Parathyroid adenoma (tissue), 2 donors: ENCODE results near the gene SLC10A4.
A peak's percentile ranks its signal among the peaks of the same experiment; 100 is the strongest.

Experiments used
- H2AFZ ChIP-seq: fragments of 300-600 bp; sonication (generic); one replicate; pipeline ENCODE4 v1.7.0; 2017; ENCODE audit warnings: antibody characterized with exemption, mild to moderate bottlenecking
- H3K27ac ChIP-seq: fragments of 300-600 bp; sonication (generic); one replicate; pipeline ENCODE4 v1.7.0; 2017
- H3K27me3 ChIP-seq: fragments of 300-600 bp; sonication (generic); one replicate; pipeline ENCODE4 v1.7.0; 2017; ENCODE audit warnings: low read length; ENCODE audit not compliant: control insufficient read depth, insufficient read depth
- H3K36me3 ChIP-seq: fragments of 300-600 bp; sonication (generic); one replicate; pipeline ENCODE4 v1.7.0; 2017; ENCODE audit warnings: low read length; ENCODE audit not compliant: control insufficient read depth, insufficient read depth
- H3K4me1 ChIP-seq: fragments of 300-600 bp; sonication (generic); one replicate; pipeline ENCODE4 v1.7.0; 2017; ENCODE audit warnings: control low read depth
- H3K4me2 ChIP-seq: fragments of 300-600 bp; sonication (generic); one replicate; pipeline ENCODE4 v1.7.0; 2017; ENCODE audit warnings: low read length
- H3K4me3 ChIP-seq: fragments of 300-600 bp; sonication (generic); one replicate; pipeline ENCODE4 v1.7.0; 2017; ENCODE audit warnings: low read depth, low read length
- H3K79me2 ChIP-seq: fragments of 300-600 bp; sonication (generic); one replicate; pipeline ENCODE4 v1.7.0; 2017; ENCODE audit warnings: control low read depth
- H3K9ac ChIP-seq: fragments of 300-600 bp; sonication (generic); one replicate; pipeline ENCODE4 v1.7.0; 2017; ENCODE audit warnings: mild to moderate bottlenecking
- H3K9me3 ChIP-seq: fragments of 300-600 bp; sonication (generic); one replicate; pipeline ENCODE4 v1.7.0; 2017; ENCODE audit warnings: low read length; ENCODE audit not compliant: control insufficient read depth
- TF ChIP-seq, protein P1 (sequence below): fragments of 300-600 bp; sonication (generic); IDR thresholded peaks from one replicate; pipeline ENCODE4 v1.7.0; 2017; ENCODE audit warnings: antibody characterized with exemption, mild to moderate bottlenecking
- donor health status: primary hyperparathyroidism.

Gene SLC10A4

DNA sequence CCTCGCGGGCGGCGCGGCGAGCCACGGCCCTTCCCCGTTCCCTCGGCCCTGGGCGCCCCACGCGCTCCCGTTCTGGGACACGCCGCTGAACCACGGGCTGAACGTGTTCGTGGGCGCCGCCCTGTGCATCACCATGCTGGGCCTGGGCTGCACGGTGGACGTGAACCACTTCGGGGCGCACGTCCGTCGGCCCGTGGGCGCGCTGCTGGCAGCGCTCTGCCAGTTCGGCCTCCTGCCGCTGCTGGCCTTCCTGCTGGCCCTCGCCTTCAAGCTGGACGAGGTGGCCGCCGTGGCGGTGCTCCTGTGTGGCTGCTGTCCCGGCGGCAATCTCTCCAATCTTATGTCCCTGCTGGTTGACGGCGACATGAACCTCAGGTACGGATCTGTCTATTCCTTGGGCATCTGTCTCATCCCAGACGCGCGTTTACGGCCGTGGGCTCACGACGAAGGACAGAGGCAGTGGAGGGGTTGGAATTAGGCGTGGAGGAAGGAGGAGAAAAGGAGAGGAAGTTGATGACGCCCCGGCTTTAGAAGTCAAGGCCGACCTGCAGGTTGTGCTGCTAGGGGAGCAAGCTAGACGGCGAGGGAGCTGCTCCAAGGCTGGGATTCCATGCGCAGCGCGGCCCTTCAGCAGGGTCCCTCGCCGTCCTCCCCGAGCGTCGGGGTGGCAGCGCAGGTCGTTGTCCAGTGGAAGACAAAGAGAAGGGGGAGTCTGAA lies 792 bp downstream of the SLC10A4 start:
- no peak overlapping the region for H3K4me2 ChIP-seq
- H3K27ac ChIP-seq = no peak overlapping the region
- H2AFZ ChIP-seq = peak overlapping the region; percentile 46
- H3K27me3 ChIP-seq = peaks cover 4% of the 10 kb centered on the region
- no peaks in the 10 kb centered on the region for H3K9me3 ChIP-seq
- TF ChIP-seq, protein P1, sequence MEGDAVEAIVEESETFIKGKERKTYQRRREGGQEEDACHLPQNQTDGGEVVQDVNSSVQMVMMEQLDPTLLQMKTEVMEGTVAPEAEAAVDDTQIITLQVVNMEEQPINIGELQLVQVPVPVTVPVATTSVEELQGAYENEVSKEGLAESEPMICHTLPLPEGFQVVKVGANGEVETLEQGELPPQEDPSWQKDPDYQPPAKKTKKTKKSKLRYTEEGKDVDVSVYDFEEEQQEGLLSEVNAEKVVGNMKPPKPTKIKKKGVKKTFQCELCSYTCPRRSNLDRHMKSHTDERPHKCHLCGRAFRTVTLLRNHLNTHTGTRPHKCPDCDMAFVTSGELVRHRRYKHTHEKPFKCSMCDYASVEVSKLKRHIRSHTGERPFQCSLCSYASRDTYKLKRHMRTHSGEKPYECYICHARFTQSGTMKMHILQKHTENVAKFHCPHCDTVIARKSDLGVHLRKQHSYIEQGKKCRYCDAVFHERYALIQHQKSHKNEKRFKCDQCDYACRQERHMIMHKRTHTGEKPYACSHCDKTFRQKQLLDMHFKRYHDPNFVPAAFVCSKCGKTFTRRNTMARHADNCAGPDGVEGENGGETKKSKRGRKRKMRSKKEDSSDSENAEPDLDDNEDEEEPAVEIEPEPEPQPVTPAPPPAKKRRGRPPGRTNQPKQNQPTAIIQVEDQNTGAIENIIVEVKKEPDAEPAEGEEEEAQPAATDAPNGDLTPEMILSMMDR = no peak
- H3K4me3 ChIP-seq = no peak overlapping the region
- no peaks in the 10 kb centered on the region for H3K79me2 ChIP-seq
- no peak overlapping the region for H3K9ac ChIP-seq
- no peaks in the 10 kb centered on the region for H3K36me3 ChIP-seq
- no peaks in the 10 kb centered on the region for H3K4me1 ChIP-seq

DNA sequence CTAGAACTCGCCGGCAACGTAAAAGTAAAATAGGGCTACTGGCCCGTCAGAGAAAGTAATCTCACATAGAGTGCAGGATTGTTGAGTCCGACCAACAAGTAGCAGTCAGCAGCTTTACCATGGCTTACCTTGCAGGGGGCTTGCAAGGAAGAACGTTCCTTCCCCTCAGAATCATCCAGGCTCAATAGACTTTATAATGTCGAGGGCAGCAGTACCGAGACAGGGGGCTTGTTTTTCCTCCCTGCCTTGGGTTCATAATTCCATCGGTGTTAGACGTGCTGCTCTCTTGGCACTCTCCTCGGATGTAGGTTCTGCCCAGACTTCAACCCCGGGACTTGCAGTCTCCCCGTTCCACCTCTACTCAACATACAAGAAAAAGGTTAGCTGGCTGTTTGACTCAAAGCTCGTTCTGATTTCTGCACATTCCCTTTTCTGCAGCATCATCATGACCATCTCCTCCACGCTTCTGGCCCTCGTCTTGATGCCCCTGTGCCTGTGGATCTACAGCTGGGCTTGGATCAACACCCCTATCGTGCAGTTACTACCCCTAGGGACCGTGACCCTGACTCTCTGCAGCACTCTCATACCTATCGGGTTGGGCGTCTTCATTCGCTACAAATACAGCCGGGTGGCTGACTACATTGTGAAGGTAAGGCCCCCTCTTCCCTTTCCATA lies 1.5 kb downstream of the SLC10A4 start:
- H3K4me2 ChIP-seq = no peak overlapping the region
- no peaks in the 10 kb centered on the region for H3K4me1 ChIP-seq
- H3K9me3 ChIP-seq = no peaks in the 10 kb centered on the region
- no peak overlapping the region for H3K9ac ChIP-seq
- no peak overlapping the region for H3K27ac ChIP-seq
- no peak overlapping the region for H3K4me3 ChIP-seq
- H3K79me2 ChIP-seq = no peaks in the 10 kb centered on the region
- no peak overlapping the region for H2AFZ ChIP-seq
- H3K36me3 ChIP-seq = no peaks in the 10 kb centered on the region
- TF ChIP-seq, protein P1 = no peak
- peaks cover 4% of the 10 kb centered on the region for H3K27me3 ChIP-seq

DNA sequence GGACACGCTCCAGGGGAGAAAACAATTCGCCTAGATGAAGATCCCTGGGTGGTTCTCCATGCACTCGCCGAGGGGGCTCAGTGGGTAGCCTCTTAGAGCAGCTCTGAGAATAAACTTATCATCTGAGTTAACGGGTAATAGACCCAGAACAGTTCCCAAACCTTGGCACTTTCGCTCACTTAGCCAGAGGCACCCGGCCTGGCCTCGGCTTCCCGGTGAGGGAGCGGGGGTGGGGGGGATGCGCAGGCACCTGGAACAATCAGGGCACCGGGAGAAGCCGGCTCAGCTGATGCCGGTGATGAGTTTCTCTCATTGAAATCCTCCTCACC lies 6.5 kb downstream of the SLC10A4 start:
- H3K4me3 ChIP-seq = no peak overlapping the region
- TF ChIP-seq, protein P1 = no peak

DNA sequence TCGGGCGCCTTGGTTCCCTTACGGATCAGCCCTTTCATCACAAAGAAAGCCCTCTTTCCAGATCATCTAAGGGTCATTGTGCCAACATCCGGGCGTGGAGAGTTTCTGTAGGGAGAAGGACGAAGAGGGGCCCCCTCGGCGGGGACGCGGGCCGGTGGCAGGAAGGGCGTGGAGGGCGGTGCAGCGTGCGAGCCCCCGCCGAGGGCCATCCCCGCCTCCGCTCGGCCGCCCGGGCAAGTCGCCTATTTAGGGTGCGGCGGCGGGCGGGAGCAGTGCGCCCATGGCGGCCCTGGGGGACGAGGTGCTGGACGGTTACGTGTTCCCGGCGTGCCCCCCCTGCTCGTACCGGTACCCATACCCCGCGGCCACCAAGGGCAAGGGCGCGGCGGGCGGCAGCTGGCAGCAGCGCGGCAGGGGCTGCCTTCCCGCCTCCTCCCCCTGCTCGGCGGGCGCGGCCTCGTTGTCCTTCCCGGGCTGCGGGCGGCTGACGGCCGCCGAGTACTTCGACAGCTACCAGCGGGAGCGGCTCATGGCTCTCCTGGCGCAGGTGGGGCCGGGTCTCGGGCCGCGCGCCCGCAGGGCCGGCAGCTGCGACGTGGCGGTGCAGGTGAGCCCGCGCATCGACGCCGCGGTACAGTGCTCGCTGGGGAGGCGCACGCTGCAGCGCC lies 7.0 kb downstream of the SLC10A4 start, which contains the start of gene ZAR1:
TSS of gene ZAR1 (plus strand) at position 241 of the 668 bp plus-strand sequence. CDS start at position 281, 40 bp downstream.
- H3K27me3 ChIP-seq = no peaks in the 10 kb centered on the region
- no peak within 1 kb of the TSS for H3K27ac ChIP-seq
- H3K4me2 ChIP-seq = peak within 1 kb of the TSS; percentile 29
- no peak within 1 kb of the TSS for H3K9ac ChIP-seq
- no peaks in the 10 kb centered on the region for H3K4me1 ChIP-seq
- TF ChIP-seq, protein P1 = no peak
- peak within 1 kb of the TSS; percentile 58 for H2AFZ ChIP-seq
- H3K36me3 ChIP-seq = no peaks in the 10 kb centered on the region
- peak within 1 kb of the TSS; percentile 12 for H3K4me3 ChIP-seq
- H3K79me2 ChIP-seq = no peaks in the 10 kb centered on the region
- no peaks in the 10 kb centered on the region for H3K9me3 ChIP-seq

More for the DNA sequence above, 6.5 kb downstream of the SLC10A4 start:
- Histone ChIP-seq H3K9me3 (no peaks in the 10 kb centered on the region), H3K9ac (no peak overlapping the region), H3K4me2 (peak overlapping the region; percentile 29), H3K27ac (no peak overlapping the region), H3K79me2 (no peaks in the 10 kb centered on the region), H3K4me1 (no peaks in the 10 kb centered on the region), H3K36me3 (no peaks in the 10 kb centered on the region), H3K27me3 (no peaks in the 10 kb centered on the region), H2AFZ (peak overlapping the region; percentile 58)
